GM18951 (cell line): ENCODE data around the gene OR51V1.

Experiments used
- POLR2A ChIP-seq: IDR thresholded peaks from 4 replicates; pipeline ENCODE4 v1.6.1; 2011; ENCODE audit warnings: mild to moderate bottlenecking; ENCODE audit not compliant: insufficient read length, insufficient read depth; ENCODE audit errors: extremely low read depth
- in situ Hi-C: fragments of 300-500 bp; cut with MboI; formaldehyde crosslinking; loops from one replicate; pipeline ENCODE4 v1.12.0; 2022; ENCODE audit warnings: low sequenced_read_pairs, mixed read lengths, inconsistent platforms; ENCODE audit not compliant: unreplicated experiment

Gene OR51V1

DNA sequence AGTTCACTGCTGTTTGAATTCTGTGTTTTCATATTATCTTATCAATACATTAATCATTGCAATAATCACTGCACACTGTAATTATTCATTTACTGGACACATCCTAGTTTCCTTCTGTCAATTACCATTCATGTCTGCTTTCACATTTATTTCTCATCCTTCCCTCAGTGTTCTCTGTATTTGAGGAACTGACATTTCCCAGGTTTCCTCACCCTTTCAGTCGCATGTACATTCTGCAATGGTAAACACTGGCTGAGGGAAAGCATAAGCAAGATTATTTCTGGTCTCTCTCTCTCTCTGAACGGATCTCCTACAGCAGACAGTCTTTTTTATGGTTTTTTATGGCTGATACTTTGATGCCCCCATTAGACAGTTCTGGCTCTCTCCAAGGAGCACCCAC lies 38.0 kb upstream of the OR51V1 start:
- in situ Hi-C loops: no loop called here
- TF ChIP-seq POLR2A: no peak

DNA sequence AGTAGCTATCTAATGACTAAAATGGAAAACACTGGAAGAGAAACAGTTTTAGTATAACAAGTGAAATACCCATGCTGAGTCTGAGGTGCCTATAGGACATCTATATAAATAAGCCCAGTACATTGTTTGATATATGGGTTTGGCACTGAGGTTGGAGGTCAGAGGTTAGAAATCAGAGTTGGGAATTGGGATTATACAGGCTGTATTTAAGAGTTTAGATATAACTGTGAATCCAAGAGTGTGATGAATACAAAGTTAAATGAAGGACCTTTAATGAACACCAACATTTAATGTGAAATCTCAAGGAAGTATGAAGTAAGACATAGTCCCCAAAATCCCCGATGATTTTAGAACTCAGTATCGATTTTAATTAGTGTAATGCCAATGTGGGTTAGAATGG lies 36.9 kb upstream of the OR51V1 start:
- in situ Hi-C loops: no loop called here
- TF ChIP-seq POLR2A: no peak

DNA sequence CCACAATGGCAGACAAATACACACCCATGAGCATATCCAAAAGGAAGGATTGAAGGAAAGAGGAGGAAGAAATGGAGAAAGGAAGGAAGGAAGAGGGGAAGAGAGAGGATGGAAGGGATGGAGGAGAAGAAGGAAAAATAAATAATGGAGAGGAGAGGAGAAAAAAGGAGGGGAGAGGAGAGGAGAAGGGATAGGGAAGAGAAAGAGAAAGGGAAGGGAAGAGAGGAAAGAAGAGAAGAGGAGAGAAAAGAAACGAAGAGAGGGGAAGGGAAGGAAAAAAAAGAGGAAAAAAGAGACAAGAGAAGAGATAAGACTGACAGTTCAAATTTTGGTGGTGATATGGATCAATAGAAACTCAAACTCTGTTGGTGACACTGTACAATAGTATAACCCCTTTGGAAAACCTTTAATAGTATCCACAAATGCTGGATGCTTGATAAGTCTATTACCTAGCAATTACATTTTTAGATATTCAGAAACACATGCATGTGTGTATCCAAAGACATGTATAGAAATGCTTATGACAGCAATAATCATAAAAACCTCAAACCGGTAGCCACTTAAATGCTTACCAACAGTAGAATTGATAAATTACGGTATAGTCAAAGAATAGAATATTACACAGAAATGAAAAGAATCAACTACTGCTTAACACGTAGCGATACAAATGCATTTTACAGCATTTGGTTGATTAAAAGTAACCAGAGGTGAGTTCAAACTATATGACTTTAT lies 35.0 kb upstream of the OR51V1 start:
- TF ChIP-seq POLR2A: no peak
- in situ Hi-C loops: no loop called here

DNA sequence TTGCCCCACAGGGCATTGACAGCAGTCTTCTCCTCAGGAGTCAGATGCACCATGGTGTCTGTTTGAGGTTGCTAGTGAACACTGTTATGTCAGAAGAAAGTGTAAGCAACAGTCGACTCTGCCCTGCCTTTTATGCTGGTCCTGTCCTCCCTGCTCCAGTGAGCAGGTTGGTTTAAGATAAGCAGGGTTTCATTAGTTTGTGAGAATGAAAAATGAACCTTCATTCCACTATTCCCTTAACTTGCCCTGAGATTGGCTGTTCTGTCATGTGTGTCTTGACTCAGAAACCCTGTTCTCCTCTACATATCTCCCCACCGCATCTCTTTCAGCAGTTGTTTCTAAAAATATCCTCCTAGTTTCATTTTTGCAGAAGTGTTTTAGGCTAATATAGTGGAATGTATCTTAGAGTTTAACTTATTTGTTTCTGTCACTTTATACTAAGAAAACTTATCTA lies 33.9 kb upstream of the OR51V1 start, which contains the start of gene HBD:
TSS of gene HBD (minus strand) at position 103 of the 454 bp plus-strand sequence. CDS start at position 53, 50 bp downstream.
- in situ Hi-C loops: no loop called here
- no peak for TF ChIP-seq POLR2A

DNA sequence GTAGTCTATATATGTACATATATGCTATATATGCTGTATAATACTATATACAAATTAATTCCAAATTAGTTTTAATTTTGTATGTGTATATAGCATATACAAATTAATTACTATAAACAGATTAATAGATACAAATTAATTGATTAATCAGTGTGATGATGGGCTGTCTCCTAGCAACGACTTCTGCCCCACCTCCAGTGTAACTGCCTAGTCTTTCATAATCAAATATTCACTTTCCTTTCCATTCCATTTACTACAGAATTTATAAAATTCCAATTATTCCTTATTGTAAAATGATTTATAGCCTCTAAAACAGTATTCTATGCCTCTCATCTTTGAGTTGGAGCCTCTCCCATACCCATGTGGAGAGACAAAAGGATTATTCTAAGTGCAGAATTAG lies 32.8 kb upstream of the OR51V1 start:
- no peak for TF ChIP-seq POLR2A
- in situ Hi-C loops: no loop called here

DNA sequence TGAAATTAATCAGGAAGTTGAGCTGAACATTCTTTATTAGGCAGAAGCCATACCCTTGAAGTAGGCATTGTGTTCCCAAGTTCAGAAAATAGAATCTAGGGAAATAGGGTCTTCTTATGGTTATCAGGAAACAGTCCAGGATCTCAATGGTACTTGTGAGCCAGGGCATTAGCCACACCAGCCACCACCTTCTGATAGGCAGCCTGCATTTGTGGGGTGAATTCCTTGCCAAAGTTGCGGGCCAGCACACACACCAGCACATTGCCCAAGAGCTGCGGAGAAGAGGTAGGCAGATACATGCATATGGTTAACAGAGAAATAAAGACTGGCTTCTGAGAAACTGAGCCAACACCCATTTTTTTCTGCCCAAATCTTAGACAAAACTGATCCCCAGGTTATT lies 32.3 kb upstream of the OR51V1 start:
- no peak for TF ChIP-seq POLR2A

DNA sequence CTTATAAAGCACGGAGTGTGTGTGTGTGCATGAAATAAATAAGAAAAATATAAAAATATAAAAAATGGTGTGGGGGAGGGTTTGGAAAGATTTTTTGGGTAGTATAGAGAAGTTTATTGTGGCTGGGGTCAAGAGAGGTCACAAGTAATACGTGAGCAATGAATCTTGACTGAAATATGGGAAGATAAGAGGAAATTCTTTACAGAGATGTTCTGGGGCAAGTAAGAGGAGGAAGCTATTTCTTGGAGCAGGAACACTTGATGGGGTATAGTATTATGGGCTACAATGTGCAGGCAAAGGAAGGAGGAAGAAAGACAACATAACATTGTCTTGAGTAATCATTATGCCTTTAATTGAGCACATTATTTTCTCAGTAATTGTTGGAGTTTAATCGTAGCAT lies 31.7 kb upstream of the OR51V1 start:
- in situ Hi-C loops: no loop called here
- no peak for TF ChIP-seq POLR2A

More for the DNA sequence above, 32.3 kb upstream of the OR51V1 start:
- in situ Hi-C loops: no loop called here

DNA sequence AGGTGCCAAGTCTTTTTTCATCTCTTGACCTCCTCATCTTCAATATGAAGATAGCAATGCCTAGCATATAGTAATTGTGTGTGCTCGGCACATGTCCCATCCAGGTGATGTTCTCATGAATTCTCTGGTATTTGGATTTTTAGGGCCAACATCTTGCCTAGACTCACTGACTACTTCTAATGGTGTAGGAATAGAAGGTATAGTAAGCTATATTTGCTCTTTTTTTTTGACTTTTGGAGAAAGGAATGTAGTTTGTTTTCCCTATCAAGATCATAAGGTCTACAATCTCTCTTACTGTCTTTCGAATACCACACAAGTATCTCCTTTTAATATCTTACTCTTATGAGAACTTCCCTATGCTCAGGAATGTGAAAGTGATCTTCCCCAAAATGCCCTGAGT lies 30.6 kb upstream of the OR51V1 start:
- in situ Hi-C loops: no loop called here
- TF ChIP-seq POLR2A: no peak

DNA sequence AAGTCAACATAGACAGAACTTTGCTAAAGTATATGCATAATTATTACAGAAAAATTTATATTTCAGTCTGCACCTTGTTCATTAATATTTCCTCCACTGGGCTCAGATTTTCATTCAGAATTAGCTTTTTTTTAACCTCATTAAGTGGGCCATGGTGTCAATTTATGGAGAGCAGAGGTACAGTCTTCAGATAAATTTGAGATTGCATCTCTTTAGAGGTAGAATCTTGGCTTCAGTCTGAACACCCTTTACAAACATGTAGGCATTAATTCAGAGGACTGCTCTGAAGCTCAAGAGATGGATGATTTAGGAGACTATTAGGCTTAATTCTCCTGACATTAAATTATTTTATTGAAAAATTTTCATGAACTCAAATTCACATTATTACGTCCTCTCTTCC lies 29.8 kb upstream of the OR51V1 start:
- in situ Hi-C loops: no loop called here
- no peak for TF ChIP-seq POLR2A

DNA sequence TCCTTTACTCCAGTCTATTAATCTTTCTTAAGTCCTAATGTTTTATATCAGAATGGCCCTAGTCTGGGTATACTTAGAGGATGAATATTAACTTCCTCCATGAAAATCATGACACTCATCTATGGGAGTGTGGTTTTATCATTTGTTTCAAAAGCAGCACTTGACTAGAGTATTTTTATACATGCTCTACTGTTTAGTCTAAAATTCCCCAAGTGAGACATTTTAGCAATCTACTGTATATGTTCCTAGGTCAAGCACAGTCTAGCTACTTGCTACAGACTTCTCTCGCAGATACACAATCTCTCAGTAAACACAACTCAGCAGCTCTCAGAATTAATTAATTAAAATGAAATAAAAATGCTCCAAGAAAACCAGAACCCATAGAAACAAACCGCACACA lies 29.3 kb upstream of the OR51V1 start:
- TF ChIP-seq POLR2A: no peak
- in situ Hi-C loops: no loop called here

DNA sequence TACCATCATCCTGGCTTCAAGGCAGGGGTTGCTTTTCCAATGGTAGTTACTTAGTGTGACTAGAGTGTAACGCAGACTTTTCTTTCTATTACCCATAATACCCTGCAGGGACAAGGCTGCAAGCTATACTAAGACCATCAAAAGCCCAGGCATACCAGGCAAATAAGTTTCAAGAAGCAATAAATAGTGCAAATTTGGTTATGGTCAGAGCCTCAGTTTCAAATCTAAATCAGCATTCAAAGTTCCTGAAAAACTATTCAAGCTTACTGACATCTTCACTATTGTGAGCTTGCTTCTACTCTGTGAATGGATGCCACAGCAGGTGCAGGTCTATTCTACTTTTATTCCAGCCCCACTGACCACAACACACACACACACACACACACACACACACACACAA lies 28.9 kb upstream of the OR51V1 start:
- in situ Hi-C loops: no loop called here
- no peak for TF ChIP-seq POLR2A

DNA sequence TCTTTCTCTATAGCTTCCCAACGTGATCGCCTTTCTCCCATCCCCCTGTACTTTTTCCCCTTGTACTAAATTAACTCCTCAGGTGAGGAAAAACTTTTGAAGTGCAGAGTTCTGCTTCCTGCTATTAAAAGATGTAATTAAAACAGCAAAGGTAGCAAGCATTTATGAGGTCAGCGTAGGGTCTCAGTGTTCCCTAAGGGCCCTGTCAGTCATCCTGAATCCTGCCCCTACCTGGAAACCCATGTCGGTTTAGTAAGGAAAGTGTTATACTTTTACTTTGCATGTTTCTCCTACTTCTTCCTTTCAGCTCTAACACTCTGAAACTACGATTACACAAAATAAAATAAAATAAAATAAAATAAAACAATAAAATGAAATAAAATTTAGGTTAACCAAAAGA lies 27.6 kb upstream of the OR51V1 start:
- no peak for TF ChIP-seq POLR2A
- in situ Hi-C loops: no loop called here

DNA sequence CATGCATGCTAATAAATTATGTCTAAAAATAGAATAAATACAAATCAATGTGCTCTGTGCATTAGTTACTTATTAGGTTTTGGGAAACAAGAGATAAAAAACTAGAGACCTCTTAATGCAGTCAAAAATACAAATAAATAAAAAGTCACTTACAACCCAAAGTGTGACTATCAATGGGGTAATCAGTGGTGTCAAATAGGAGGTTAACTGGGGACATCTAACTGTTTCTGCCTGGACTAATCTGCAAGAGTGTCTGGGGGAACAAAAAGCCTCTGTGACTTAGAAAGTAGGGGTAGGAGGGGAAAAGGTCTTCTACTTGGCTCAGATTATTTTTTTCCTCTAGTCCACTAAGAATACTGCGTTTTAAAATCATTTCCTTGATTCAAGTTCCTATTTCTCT lies 27.2 kb upstream of the OR51V1 start:
- no peak for TF ChIP-seq POLR2A
- in situ Hi-C loops: no loop called here

DNA sequence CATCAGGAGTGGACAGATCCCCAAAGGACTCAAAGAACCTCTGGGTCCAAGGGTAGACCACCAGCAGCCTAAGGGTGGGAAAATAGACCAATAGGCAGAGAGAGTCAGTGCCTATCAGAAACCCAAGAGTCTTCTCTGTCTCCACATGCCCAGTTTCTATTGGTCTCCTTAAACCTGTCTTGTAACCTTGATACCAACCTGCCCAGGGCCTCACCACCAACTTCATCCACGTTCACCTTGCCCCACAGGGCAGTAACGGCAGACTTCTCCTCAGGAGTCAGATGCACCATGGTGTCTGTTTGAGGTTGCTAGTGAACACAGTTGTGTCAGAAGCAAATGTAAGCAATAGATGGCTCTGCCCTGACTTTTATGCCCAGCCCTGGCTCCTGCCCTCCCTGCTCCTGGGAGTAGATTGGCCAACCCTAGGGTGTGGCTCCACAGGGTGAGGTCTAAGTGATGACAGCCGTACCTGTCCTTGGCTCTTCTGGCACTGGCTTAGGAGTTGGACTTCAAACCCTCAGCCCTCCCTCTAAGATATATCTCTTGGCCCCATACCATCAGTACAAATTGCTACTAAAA lies 26.3 kb upstream of the OR51V1 start, which contains the start of gene HBB:
TSS of gene HBB (minus strand) at position 340 of the 579 bp plus-strand sequence. CDS start at position 290, 50 bp downstream.
- in situ Hi-C loops: no loop called here
- TF ChIP-seq POLR2A: no peak
